K562 (cell line): ENCODE data around the gene TRAIP. TPM values are rescaled to one million over a fixed set of nuclear protein-coding genes. Genes with fewer than 3 reads are reported as not detected.
"Not testable (repeated sequence)": the region's sequence is repeated elsewhere in the genome, so short reads cannot be mapped to it uniquely, and the experiment has no call there.

Source experiments
- ATAC-seq: fragments of 200-7000 bp; cut with Tn5 transposase; 3 replicates; pipeline ENCODE4 v1.9.1; 2020; ENCODE audit warnings: moderate library complexity
- BruUV-seq: library from RNA; stranded (reverse); fragments of 400-500 nt; replicated peaks from 2 replicates; lab custom pipeline; 2021; lab: Mats Ljungman, UMichigan
- CTCF ChIA-PET: fragments of 300-600 bp; formaldehyde crosslinking; extraction: SDS; loops from one replicate; lab custom pipeline; 2021; ENCODE audit warnings: low intra/inter-chr PET ratio; lab: Yijun Ruan, JAX
- POLR2A ChIA-PET: fragments of 300-600, 350-650 bp; sonication (Branson Sonifier 250); formaldehyde crosslinking; extraction: SDS; loops from one replicate; lab custom pipeline; 2021; ENCODE audit warnings: antibody characterized with exemption, inconsistent platforms; lab: Yijun Ruan, JAX
- DNase-seq, 4 experiments: peaks; one replicate each; pipeline versions ENCODE4 v3.0.0 to v3.0.0-alpha.2; 2011 to 2018; ENCODE audit warnings: low spot score in 3 of 4, mixed read lengths in 3 of 4; ENCODE audit errors: extremely low read depth in 1 of 4
- FAIRE-seq: peaks from 2 replicates; lab custom pipeline; 2011; peaks lifted over from hg19 to GRCh38; lab: Jason Lieb, UNC
- H2AFZ ChIP-seq: 2 replicates; pipeline ENCODE4 v1.6.0; 2011; ENCODE audit warnings: low read depth, low read length, control low read depth, inconsistent platforms
- H3K27ac ChIP-seq: fragments of 200-600 bp; 3 replicates; pipeline ENCODE4 v1.8.0; 2011; ENCODE audit warnings: low read depth, mild to moderate bottlenecking, control low read depth, inconsistent platforms, low read length, moderate library complexity, mixed read lengths; ENCODE audit errors: extremely low read depth
- H3K27me3 ChIP-seq, 2 experiments: fragments of 300-600 bp in 1 of 2; 2 replicates in 1 of 2; 3 replicates in 1 of 2; pipeline versions ENCODE4 v1.6.0 to v1.8.0; 2011; ENCODE audit warnings: inconsistent platforms in 2 of 2, low read length in 2 of 2, mild to moderate bottlenecking in 1 of 2, mixed read lengths in 1 of 2, moderate library complexity in 1 of 2; ENCODE audit not compliant: control insufficient read depth in 2 of 2, insufficient read depth in 2 of 2
- H3K36me3 ChIP-seq: fragments of 300-600 bp; 3 replicates; pipeline ENCODE4 v1.8.0; 2011; ENCODE audit warnings: mild to moderate bottlenecking, low read length, inconsistent platforms; ENCODE audit not compliant: control insufficient read depth, insufficient read depth
- H3K4me1 ChIP-seq, 2 experiments: fragments of 200-600 bp in 1 of 2; replicated peaks in 1 of 2; 2 replicates in 1 of 2; 3 replicates in 1 of 2; pipeline versions ENCODE4 v1.5.1 to v1.8.0; 2011; ENCODE audit warnings: inconsistent platforms in 2 of 2, low read length in 2 of 2, mild to moderate bottlenecking in 1 of 2, mixed read lengths in 1 of 2, moderate library complexity in 1 of 2; ENCODE audit not compliant: control insufficient read depth in 2 of 2, insufficient read depth in 2 of 2
- H3K4me2 ChIP-seq: 2 replicates; pipeline ENCODE4 v1.6.1; 2011; ENCODE audit warnings: low read length, control low read depth, inconsistent platforms, mixed read lengths; ENCODE audit not compliant: insufficient read depth
- H3K4me3 ChIP-seq: fragments of 200-600 bp; sonication (generic), shearing (Covaris generic); 2 replicates; pipeline ENCODE4 v1.5.1; 2016; ENCODE audit warnings: control low read depth, inconsistent platforms
- H3K79me2 ChIP-seq: fragments of 200-600 bp; 3 replicates; pipeline ENCODE4 v1.8.0; 2011; ENCODE audit warnings: low read length, inconsistent platforms; ENCODE audit not compliant: control insufficient read depth, insufficient read depth
- H3K9ac ChIP-seq, 2 experiments: 2 replicates each; pipeline versions ENCODE4 v1.6.0 to v1.6.1; 2011; ENCODE audit warnings: low read depth in 2 of 2, low read length in 2 of 2, control low read depth in 1 of 2, inconsistent platforms in 1 of 2, mild to moderate bottlenecking in 1 of 2, mixed read lengths in 1 of 2; ENCODE audit not compliant: insufficient read depth in 1 of 2
- H3K9me1 ChIP-seq: one replicate; pipeline ENCODE4 v1.6.0; 2011; ENCODE audit warnings: inconsistent platforms, mild to moderate bottlenecking, low read length, moderate library complexity; ENCODE audit not compliant: control insufficient read depth, insufficient read depth
- H3K9me3 ChIP-seq: replicated peaks from 2 replicates; pipeline ENCODE4 v1.5.1; 2011; ENCODE audit warnings: low read depth, low read length, inconsistent platforms; ENCODE audit not compliant: control insufficient read depth, insufficient read depth
- H4K20me1 ChIP-seq: replicated peaks from 2 replicates; pipeline ENCODE4 v1.6.1; 2011; ENCODE audit warnings: low read length, inconsistent platforms, mixed read lengths; ENCODE audit not compliant: control insufficient read depth, insufficient read depth
- MAFF ChIP-seq: IDR thresholded peaks from 2 replicates; pipeline ENCODE4 v1.6.1; 2012; ENCODE audit warnings: low read length, improper control_type of control experiment
- RBM22 ChIP-seq: fragments of 200-400 bp; formaldehyde crosslinking; IDR thresholded peaks from 2 replicates; pipeline ENCODE4 v1.6.1; 2018; ENCODE audit warnings: low read length, low read depth; ENCODE audit not compliant: poor library complexity, severe bottlenecking
- SP2 ChIP-seq: IDR thresholded peaks from 2 replicates; pipeline ENCODE4 v1.6.1; 2011; ENCODE audit warnings: mild to moderate bottlenecking, low read depth, low read length, moderate library complexity; ENCODE audit not compliant: poor library complexity, severe bottlenecking; ENCODE audit errors: extremely low read depth
- ZNF592 ChIP-seq: fragments of 450-650 bp; IDR thresholded peaks from 2 replicates; pipeline ENCODE4 v1.6.1; 2017; ENCODE audit warnings: antibody characterized with exemption, mild to moderate bottlenecking
- WGBS: fragments of 100-300 bp; shearing (Covaris generic); methylation state at CpG from one replicate; pipeline ENCODE4 v1.1.6; 2016; ENCODE audit warnings: low coverage, mixed read lengths; ENCODE audit not compliant: insufficient coverage; ENCODE audit errors: missing lambda C conversion rate; 5-methylcytosine and 5-hydroxymethylcytosine counted together
- in situ Hi-C: fragments of 300-500 bp; cut with MboI; formaldehyde crosslinking; loops from 4 replicates; pipeline ENCODE4 v1.15.0; 2018; ENCODE audit warnings: inconsistent platforms, mixed read lengths
- intact Hi-C: fragments of 100-400 bp; cut with micrococcal nuclease; formaldehyde crosslinking; loops from 2 replicates; pipeline ENCODE4 v1.14.2; 2022
- polyA plus RNA-seq, 8 experiments: library from polyadenylated mRNA; depleted of rRNA in 4 of 8; stranded (reverse) in 5 of 8; unstranded in 3 of 8; fragments of >200 nt; fragmentation: Nextera tagmentation in 2 of 8; fragmentation: Illumina TruSeq in 1 of 8; extraction: Ambion mirVana in 2 of 8; extraction: Trizol in 1 of 8; gene quantifications; 2 replicates each; pipeline versions ENCODE4 v1.2.1 to v1.2.3, GENCODE V29; 2011 to 2014; ENCODE audit warnings: inconsistent platforms in 1 of 8, missing spikeins in 1 of 8
- total RNA-seq, 7 experiments: library from RNA; depleted of rRNA in 6 of 7; stranded (reverse); fragments of >200 nt in 6 of 7; fragmentation: Illumina TruSeq in 2 of 7; extraction: Trizol in 2 of 7; gene quantifications; 2 replicates each; pipeline versions ENCODE4 v1.2.1 to v1.2.3, GENCODE V29; 2011 to 2021; ENCODE audit warnings: low replicate concordance in 1 of 7
- TF ChIP-seq, protein P1 (sequence below): fragments of 250-450 bp; sonication (Bioruptor Pico); IDR thresholded peaks from 2 replicates; pipeline ENCODE4 v1.9.0; 2021; ENCODE audit warnings: mild to moderate bottlenecking, inconsistent platforms

TRAIP gene
- total and polyA plus RNA-seq, 9 of the 15 experiments (the other 6 are each of a cell fraction or from before 2014, with no cell fraction given), result 14.3 to 38.6 (median 21.2) TPM

DNA sequence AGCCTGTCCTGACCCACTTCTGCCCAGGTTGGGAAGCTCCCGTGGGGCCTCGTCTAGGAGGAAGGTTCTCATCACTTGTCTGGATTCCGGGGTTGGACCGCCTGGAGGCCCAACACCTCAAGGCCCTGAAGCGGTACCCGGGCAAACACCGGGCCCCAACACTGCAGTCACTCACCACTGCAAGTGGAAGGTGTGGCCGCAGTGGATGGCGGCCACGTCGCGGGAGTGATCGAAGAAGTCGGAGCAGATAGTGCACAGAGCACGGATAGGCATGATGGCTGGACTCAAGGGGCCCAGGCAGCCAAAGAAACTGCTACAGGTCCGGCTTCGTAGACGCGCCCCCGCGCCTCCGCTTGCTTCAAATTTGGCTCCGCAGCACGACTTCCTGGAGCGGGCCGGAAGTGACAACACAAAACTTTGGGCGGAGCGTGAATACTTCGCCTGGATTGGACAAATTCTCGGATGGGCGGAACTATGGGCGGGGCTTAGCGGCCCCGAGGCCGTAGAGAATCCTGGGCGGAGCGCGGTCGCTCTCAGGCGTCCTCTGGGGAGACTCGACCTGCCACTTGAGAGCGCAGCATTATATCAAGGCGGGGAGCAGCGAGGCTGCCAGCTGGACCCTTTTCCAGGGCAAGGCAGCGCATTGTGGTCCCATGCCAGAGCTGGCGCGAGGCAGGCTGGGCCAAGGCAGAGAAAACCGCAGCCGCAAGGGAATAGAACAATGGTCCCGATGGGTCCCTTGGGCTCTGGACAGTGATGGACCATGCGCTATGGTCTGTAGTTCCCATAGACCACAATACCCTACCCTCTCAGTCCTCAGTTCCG is at the start of gene TRAIP (continued):
- TF ChIP-seq SP2 (peak; percentile 48), MAFF (no peak), ZNF592 (no peak), RBM22 (no peak)
- TF ChIP-seq, protein P1, sequence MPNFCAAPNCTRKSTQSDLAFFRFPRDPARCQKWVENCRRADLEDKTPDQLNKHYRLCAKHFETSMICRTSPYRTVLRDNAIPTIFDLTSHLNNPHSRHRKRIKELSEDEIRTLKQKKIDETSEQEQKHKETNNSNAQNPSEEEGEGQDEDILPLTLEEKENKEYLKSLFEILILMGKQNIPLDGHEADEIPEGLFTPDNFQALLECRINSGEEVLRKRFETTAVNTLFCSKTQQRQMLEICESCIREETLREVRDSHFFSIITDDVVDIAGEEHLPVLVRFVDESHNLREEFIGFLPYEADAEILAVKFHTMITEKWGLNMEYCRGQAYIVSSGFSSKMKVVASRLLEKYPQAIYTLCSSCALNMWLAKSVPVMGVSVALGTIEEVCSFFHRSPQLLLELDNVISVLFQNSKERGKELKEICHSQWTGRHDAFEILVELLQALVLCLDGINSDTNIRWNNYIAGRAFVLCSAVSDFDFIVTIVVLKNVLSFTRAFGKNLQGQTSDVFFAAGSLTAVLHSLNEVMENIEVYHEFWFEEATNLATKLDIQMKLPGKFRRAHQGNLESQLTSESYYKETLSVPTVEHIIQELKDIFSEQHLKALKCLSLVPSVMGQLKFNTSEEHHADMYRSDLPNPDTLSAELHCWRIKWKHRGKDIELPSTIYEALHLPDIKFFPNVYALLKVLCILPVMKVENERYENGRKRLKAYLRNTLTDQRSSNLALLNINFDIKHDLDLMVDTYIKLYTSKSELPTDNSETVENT (CRISPR knock-in tag), result no peak

GRCh38 chr3:49904448-49904847 is 48.1 kb upstream of the TRAIP start:
- POLR2A ChIA-PET, result interaction anchor here (1.3 kb wide), 1 partner anchor 102 kb away, joined by 4 read pairs; the partner anchor contains the start of gene INKA1
- H4K20me1 ChIP-seq, H3K27me3 ChIP-seq, H3K9me3 ChIP-seq, DNase-seq, CTCF ChIA-PET, in situ Hi-C loops, BruUV-seq, H3K9me1 ChIP-seq, H3K36me3 ChIP-seq, FAIRE-seq, ATAC-seq: not testable (repeated sequence)
- Histone ChIP-seq H3K4me2 (peak overlapping the region; percentile 83), H2AFZ (peak overlapping the region; percentile 73; the same call in 1 of the 2 replicates), H3K4me3 (peak overlapping the region; percentile 40), H3K9ac (peak overlapping the region; percentile 79 to 92), H3K27ac (peak overlapping the region; percentile 82), H3K4me1 (peaks cover 40 to 75% of the 10 kb centered on the region in 2 experiments), H3K79me2 (peaks cover 27% of the 10 kb centered on the region)
- intact Hi-C loops, result loop anchor here (10.0 kb wide), 1 partner anchor 350 kb away; the partner anchor contains the start of gene BSN
- 53% methylated on average over 8 of the region's 13 CpGs for WGBS
